ENCODE results near the gene MRPS5.
"Not testable (repeated sequence)": the region's sequence is repeated elsewhere in the genome, so short reads cannot be mapped to it uniquely, and the experiment has no call there.

The MRPS5 gene

GRCh38 chr2:95099910-95100309, 21.7 kb downstream of the MRPS5 start:
- Histone ChIP-seq H4K20me1 (ENCODE audit: insufficient read depth, low read length) (no peaks in the 10 kb centered on the region), H3K9me3 (ENCODE audit: low read length) (no peaks in the 10 kb centered on the region), H3K27me3 (ENCODE audit: insufficient read depth, low read length) (no peaks in the 10 kb centered on the region), H3K79me2 (ENCODE audit: insufficient read depth, low read length) (no peaks in the 10 kb centered on the region), H3K36me3 (ENCODE audit: insufficient read depth, low read length) (peaks cover 77% of the 10 kb centered on the region), H3K9me2 (ENCODE audit: low read depth, low read length) (no peaks in the 10 kb centered on the region), H3K4me1 (ENCODE audit: insufficient read depth, low read length, severe bottlenecking) (no peaks in the 10 kb centered on the region), H2AFZ (ENCODE audit: low read length) (no peak overlapping the region), H3K27ac (ENCODE audit: low read depth, low read length, poor library complexity, severe bottlenecking) (no peak overlapping the region), H3K4me2 (ENCODE audit: low read length) (no peak overlapping the region), H3K4me3 (ENCODE audit: low read depth, low read length, poor library complexity, severe bottlenecking) (no peak overlapping the region), H3F3A (ENCODE audit: insufficient read depth, low read length) (no peaks in the 10 kb centered on the region), H3K9ac (ENCODE audit: low read length) (no peak overlapping the region)
- no peak for TF ChIP-seq EZH2 (IDR thresholded peaks at IDR 0.05; ENCODE audit: borderline replicate concordance, low read length)
- no peak for TF ChIP-seq CTCF (IDR thresholded peaks at IDR 0.05; ENCODE audit: low read length)

DNA sequence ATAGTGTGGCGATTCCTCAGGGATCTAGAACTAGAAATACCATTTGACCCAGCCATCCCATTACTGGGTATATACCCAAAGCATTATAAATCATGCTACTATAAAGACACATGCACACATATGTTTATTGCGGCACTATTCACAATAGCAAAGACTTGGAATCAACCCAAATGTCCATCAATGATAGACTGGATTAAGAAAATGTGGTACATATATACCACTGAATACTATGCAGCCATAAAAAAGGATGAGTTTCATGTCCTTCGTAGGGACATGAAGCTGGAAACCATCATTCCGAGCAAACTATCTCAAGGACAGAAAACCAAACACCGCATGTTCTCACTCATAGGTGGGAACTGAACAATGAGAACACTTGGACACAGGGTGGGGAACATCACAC, 23.3 kb downstream of the MRPS5 start:
- H3K27me3 ChIP-seq (ENCODE audit: insufficient read depth, low read length); H3K4me1 ChIP-seq (ENCODE audit: insufficient read depth, low read length, severe bottlenecking); H3F3A ChIP-seq (ENCODE audit: insufficient read depth, low read length): not testable (repeated sequence)

DNA sequence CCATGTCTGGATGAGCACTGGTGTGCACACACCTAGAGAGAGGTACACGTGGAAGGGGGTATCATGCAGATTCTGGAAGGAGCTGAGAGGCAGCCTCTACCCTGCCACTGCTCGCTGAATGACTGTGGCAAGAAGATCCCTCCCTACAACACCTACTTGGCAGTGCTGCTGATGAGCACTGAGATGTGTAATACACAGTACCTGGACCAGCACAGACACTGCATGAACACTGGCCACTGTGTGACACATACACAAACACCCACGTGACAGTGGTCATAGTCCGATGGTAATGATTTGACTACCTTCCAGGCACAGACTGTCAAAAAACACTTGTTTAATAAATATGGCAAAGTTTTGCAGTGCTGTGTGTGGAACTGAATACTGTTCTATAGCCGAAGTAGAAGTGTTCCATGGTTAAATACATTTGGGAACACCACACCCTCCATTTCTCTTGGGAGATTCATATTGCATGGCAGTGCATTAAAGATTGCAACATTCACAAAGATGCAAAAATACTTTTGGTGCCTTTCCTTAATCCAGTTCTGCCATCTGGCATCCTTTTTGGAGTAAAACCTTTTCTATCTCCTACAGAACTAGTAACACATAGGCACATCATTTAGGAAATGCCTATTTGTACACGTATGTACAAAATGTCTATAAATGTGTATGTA, 29.6 kb downstream of the MRPS5 start:
- no peaks in the 10 kb centered on the region for H4K20me1 ChIP-seq (ENCODE audit: insufficient read depth, low read length)

More for the DNA sequence above, 23.3 kb downstream of the MRPS5 start:
- not testable (repeated sequence) for H3K79me2 ChIP-seq (ENCODE audit: insufficient read depth, low read length); H3K27ac ChIP-seq (ENCODE audit: low read depth, low read length, poor library complexity, severe bottlenecking); H3K9me2 ChIP-seq (ENCODE audit: low read depth, low read length); H3K9ac ChIP-seq (ENCODE audit: low read length); H3K4me2 ChIP-seq (ENCODE audit: low read length); H3K4me3 ChIP-seq (ENCODE audit: low read depth, low read length, poor library complexity, severe bottlenecking); H2AFZ ChIP-seq (ENCODE audit: low read length); H4K20me1 ChIP-seq (ENCODE audit: insufficient read depth, low read length); H3K9me3 ChIP-seq (ENCODE audit: low read length)
- H3K36me3 ChIP-seq (ENCODE audit: insufficient read depth, low read length) = peaks cover 73% of the 10 kb centered on the region

More for the DNA sequence above, 29.6 kb downstream of the MRPS5 start:
- Histone ChIP-seq H3K36me3 (ENCODE audit: insufficient read depth, low read length) (peaks cover 75% of the 10 kb centered on the region), H3K9ac (ENCODE audit: low read length) (no peak overlapping the region), H3K27ac (ENCODE audit: low read depth, low read length, poor library complexity, severe bottlenecking) (no peak overlapping the region), H3K9me3 (ENCODE audit: low read length) (no peaks in the 10 kb centered on the region), H3K27me3 (ENCODE audit: insufficient read depth, low read length) (no peaks in the 10 kb centered on the region), H3K4me1 (ENCODE audit: insufficient read depth, low read length, severe bottlenecking) (no peaks in the 10 kb centered on the region), H2AFZ (ENCODE audit: low read length) (no peak overlapping the region), H3F3A (ENCODE audit: insufficient read depth, low read length) (no peaks in the 10 kb centered on the region), H3K9me2 (ENCODE audit: low read depth, low read length) (no peaks in the 10 kb centered on the region), H3K4me2 (ENCODE audit: low read length) (no peak overlapping the region), H3K79me2 (ENCODE audit: insufficient read depth, low read length) (no peaks in the 10 kb centered on the region), H3K4me3 (ENCODE audit: low read depth, low read length, poor library complexity, severe bottlenecking) (no peak overlapping the region)
- no peak for TF ChIP-seq CTCF (IDR thresholded peaks at IDR 0.05; ENCODE audit: low read length)
- no peak for TF ChIP-seq EZH2 (IDR thresholded peaks at IDR 0.05; ENCODE audit: borderline replicate concordance, low read length)
